CD14-positive monocyte (primary cell): ENCODE results near the gene MC4R. TPM values are rescaled to one million over a fixed set of nuclear protein-coding genes. Genes with fewer than 3 reads are reported as not detected.

Source experiments
- DNase-seq, 3 donors: peaks; one replicate each; pipeline ENCODE4 v3.0.0-alpha.2; 2011 to 2022
- H2AFZ ChIP-seq: 2 replicates; pipeline ENCODE4 v1.6.0; 2012; ENCODE audit warnings: mild to moderate bottlenecking, low read depth, low read length, inconsistent platforms; ENCODE audit not compliant: insufficient read depth, poor library complexity, severe bottlenecking
- H3K27ac ChIP-seq, 2 donors: 1 replicate in 1 of 2; 2 replicates in 1 of 2; pipeline ENCODE4 v1.5.1; 2012 to 2013; ENCODE audit warnings: low read length in 2 of 2, control low read depth in 1 of 2, inconsistent platforms in 1 of 2, low read depth in 1 of 2, mild to moderate bottlenecking in 1 of 2
- H3K27me3 ChIP-seq, 2 donors: one replicate each; pipeline versions ENCODE4 v1.6.0 to v1.6.1; 2011 to 2013; ENCODE audit warnings: low read length in 2 of 2; ENCODE audit not compliant: control insufficient read depth in 2 of 2, insufficient read depth in 2 of 2
- H3K36me3 ChIP-seq, 2 donors: replicated peaks in 1 of 2; 1 replicate in 1 of 2; 2 replicates in 1 of 2; pipeline versions ENCODE4 v1.5.1 to v1.6.1; 2012 to 2013; ENCODE audit warnings: low read length in 2 of 2, control low read depth in 1 of 2, inconsistent platforms in 1 of 2, mild to moderate bottlenecking in 1 of 2; ENCODE audit not compliant: insufficient read depth in 2 of 2, control insufficient read depth in 1 of 2
- H3K4me1 ChIP-seq, 2 donors: 1 replicate in 1 of 2; 2 replicates in 1 of 2; pipeline versions ENCODE4 v1.5.1 to v1.6.1; 2012 to 2013; ENCODE audit warnings: low read length in 2 of 2, control low read depth in 1 of 2, inconsistent platforms in 1 of 2, mild to moderate bottlenecking in 1 of 2, moderate library complexity in 1 of 2; ENCODE audit not compliant: insufficient read depth in 2 of 2, control insufficient read depth in 1 of 2
- H3K4me2 ChIP-seq: replicated peaks from 2 replicates; pipeline ENCODE3; 2012; ENCODE audit warnings: low read length, moderate library complexity, mild to moderate bottlenecking; ENCODE audit not compliant: poor library complexity, severe bottlenecking; ENCODE audit errors: extremely low read depth
- H3K4me3 ChIP-seq, 3 experiments: fragments of 200-600 bp in 1 of 3; sonication (generic) in 1 of 3; replicated peaks in 1 of 3; 1 replicate in 2 of 3; 2 replicates in 1 of 3; pipeline ENCODE4 v1.5.1; 2011 to 2013; ENCODE audit warnings: low read length in 3 of 3, mild to moderate bottlenecking in 3 of 3, control low read depth in 2 of 3, low read depth in 2 of 3, inconsistent platforms in 1 of 3, moderate library complexity in 1 of 3
- H3K79me2 ChIP-seq: 2 replicates; pipeline ENCODE4 v1.6.0; 2012; ENCODE audit warnings: mild to moderate bottlenecking, control low read depth, inconsistent platforms, low read length, moderate library complexity; ENCODE audit not compliant: insufficient read depth
- H3K9ac ChIP-seq: 2 replicates; pipeline ENCODE4 v1.6.0; 2017; ENCODE audit warnings: low read length, mild to moderate bottlenecking; ENCODE audit not compliant: insufficient read depth, poor library complexity, severe bottlenecking
- H3K9me3 ChIP-seq, 2 donors: replicated peaks in 1 of 2; 1 replicate in 1 of 2; 2 replicates in 1 of 2; pipeline versions ENCODE4 v1.5.1 to v1.6.1; 2012 to 2013; ENCODE audit warnings: low read length in 2 of 2, control low read depth in 1 of 2; ENCODE audit not compliant: control insufficient read depth in 1 of 2, insufficient read depth in 1 of 2
- H4K20me1 ChIP-seq: 2 replicates; pipeline ENCODE4 v1.6.0; 2012; ENCODE audit warnings: mild to moderate bottlenecking, low read length, control low read depth, moderate library complexity; ENCODE audit not compliant: insufficient read depth
- H3K27ac Mint-ChIP-seq, 7 donors: one replicate each; pipeline ENCODE4 v1.8.0; 2020; ENCODE audit warnings: mild to moderate bottlenecking in 7 of 7, mixed read lengths in 7 of 7, moderate library complexity in 6 of 7, inconsistent platforms in 2 of 7
- H3K27me3 Mint-ChIP-seq, 3 donors: one replicate each; pipeline ENCODE4 v1.8.0; 2021 to 2022; ENCODE audit warnings: low read depth in 3 of 3, mild to moderate bottlenecking in 3 of 3, mixed read lengths in 3 of 3, moderate library complexity in 3 of 3, inconsistent platforms in 1 of 3
- H3K36me3 Mint-ChIP-seq, 2 donors: one replicate each; pipeline ENCODE4 v1.8.0; 2020; ENCODE audit warnings: mixed read lengths in 2 of 2, inconsistent platforms in 1 of 2, mild to moderate bottlenecking in 1 of 2
- H3K4me1 Mint-ChIP-seq: one replicate; pipeline ENCODE4 v1.8.0; 2020; ENCODE audit warnings: mild to moderate bottlenecking, mixed read lengths
- H3K4me3 Mint-ChIP-seq, 2 donors: one replicate each; pipeline ENCODE4 v1.8.0; 2020; ENCODE audit warnings: mild to moderate bottlenecking in 2 of 2, mixed read lengths in 2 of 2, moderate library complexity in 1 of 2
- H3K9me3 Mint-ChIP-seq, 7 donors: one replicate each; pipeline ENCODE4 v1.8.0; 2020 to 2022; ENCODE audit warnings: mixed read lengths in 7 of 7, mild to moderate bottlenecking in 6 of 7, moderate library complexity in 6 of 7, inconsistent platforms in 2 of 7
- WGBS: methylation state at CpG from one replicate; pipeline ENCODE4 v1.1.5; 2013; ENCODE audit warnings: missing lambda C conversion rate; ENCODE audit not compliant: insufficient coverage; 5-methylcytosine and 5-hydroxymethylcytosine counted together
- intact Hi-C, 2 donors: fragments of 100-400 bp; cut with micrococcal nuclease; formaldehyde crosslinking; loops; one replicate each; pipeline versions ENCODE4 v1.15.0 to v1.15.1; 2023
- polyA plus RNA-seq, 3 donors: library from polyadenylated mRNA; depleted of rRNA in 1 of 3; unstranded in 2 of 3; stranded (reverse) in 1 of 3; fragments of 300-500 nt in 2 of 3; fragments of >200 nt in 1 of 3; fragmentation: Illumina TruSeq in 2 of 3; gene quantifications; 1 replicate in 2 of 3; 2 replicates in 1 of 3; pipeline ENCODE4 v1.2.3, GENCODE V29; 2012 to 2021
- TF ChIP-seq, protein P1 (sequence below): fragments of 200-600 bp; IDR thresholded peaks from one replicate; pipeline ENCODE4 v1.8.0; 2022; ENCODE audit warnings: antibody characterized with exemption, mild to moderate bottlenecking

MC4R gene
- polyA plus RNA-seq, 3 donors = not detected

DNA sequence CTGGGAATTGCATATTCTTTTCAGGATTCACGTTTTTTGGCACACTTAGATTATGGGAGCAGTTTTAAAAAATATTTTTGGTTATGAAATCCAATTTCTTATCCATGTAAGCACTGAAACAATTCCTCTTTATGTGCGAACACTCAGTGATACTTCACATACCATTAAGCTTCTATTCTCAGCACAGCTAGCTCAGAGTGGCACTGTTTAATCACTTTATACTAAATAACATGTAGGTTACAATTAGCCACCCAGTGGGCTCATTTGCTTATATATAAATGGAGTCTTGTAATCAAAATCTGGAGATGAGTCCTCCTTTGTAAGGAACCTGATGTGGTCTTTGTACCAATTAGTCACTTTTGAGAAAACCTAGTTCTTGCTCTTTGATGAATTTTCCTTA is 11.3 kb upstream of the MC4R start:
- Histone ChIP-seq H4K20me1 (no peaks in the 10 kb centered on the region), H3K9me3 (no peaks in the 10 kb centered on the region), H3K4me2 (no peak overlapping the region), H3K9ac (no peak overlapping the region), H3K27ac (no peak overlapping the region), H2AFZ (no peak overlapping the region), H3K27me3 (no peaks in the 10 kb centered on the region), H3K79me2 (no peaks in the 10 kb centered on the region), H3K4me1 (no peaks in the 10 kb centered on the region), H3K4me3 (no peak overlapping the region), H3K36me3 (no peaks in the 10 kb centered on the region)
- Mint-ChIP-seq H3K4me3 (no peak overlapping the region), H3K27me3 (no peaks in the 10 kb centered on the region), H3K27ac (no peak overlapping the region), H3K4me1 (no peaks in the 10 kb centered on the region), H3K9me3 (peaks cover 0 to 3% (median 0%) of the 10 kb centered on the region in 7 donors), H3K36me3 (no peaks in the 10 kb centered on the region)
- DNase-seq = no peak
- intact Hi-C loops = no loop called here
- TF ChIP-seq, protein P1, sequence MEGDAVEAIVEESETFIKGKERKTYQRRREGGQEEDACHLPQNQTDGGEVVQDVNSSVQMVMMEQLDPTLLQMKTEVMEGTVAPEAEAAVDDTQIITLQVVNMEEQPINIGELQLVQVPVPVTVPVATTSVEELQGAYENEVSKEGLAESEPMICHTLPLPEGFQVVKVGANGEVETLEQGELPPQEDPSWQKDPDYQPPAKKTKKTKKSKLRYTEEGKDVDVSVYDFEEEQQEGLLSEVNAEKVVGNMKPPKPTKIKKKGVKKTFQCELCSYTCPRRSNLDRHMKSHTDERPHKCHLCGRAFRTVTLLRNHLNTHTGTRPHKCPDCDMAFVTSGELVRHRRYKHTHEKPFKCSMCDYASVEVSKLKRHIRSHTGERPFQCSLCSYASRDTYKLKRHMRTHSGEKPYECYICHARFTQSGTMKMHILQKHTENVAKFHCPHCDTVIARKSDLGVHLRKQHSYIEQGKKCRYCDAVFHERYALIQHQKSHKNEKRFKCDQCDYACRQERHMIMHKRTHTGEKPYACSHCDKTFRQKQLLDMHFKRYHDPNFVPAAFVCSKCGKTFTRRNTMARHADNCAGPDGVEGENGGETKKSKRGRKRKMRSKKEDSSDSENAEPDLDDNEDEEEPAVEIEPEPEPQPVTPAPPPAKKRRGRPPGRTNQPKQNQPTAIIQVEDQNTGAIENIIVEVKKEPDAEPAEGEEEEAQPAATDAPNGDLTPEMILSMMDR = no peak
- WGBS = no CpG with 5 or more reads among the region's 2 CpGs

DNA sequence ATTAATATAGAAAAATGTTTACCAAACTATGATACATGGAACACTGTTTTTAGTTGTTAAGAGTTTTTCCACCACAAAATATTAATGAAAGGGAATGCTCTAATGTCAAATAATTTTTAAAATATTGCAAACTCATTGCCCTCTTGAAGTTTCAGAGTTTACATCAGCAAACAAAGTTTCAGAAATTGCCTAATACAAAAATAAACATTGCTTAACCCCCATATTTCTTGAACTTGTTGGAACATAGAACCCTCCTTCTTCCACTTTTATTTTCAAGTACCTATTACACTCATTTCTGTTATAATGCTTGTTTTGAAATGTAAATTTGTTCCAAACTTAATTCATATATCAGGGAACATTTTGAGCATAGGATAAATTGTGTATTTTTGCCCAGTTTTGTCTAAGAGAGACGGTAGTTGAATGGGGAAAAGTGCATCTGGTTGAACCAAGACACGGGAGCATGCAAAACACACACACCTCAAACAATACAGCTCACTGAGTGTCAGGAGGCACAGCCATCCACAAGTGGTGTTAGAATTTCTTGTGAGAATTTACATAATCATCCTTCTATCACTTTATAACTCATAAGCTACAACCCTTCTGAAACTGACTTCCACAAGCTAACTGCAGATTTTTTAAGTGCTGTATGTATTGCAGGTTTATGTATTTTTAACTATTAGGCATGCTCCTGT is 5.3 kb upstream of the MC4R start:
- Histone ChIP-seq H3K9me3 (no peaks in the 10 kb centered on the region), H3K4me3 (no peak overlapping the region), H2AFZ (no peak overlapping the region), H3K4me1 (no peaks in the 10 kb centered on the region), H3K36me3 (no peaks in the 10 kb centered on the region), H3K27ac (no peak overlapping the region), H3K4me2 (no peak overlapping the region), H3K27me3 (no peaks in the 10 kb centered on the region), H4K20me1 (no peaks in the 10 kb centered on the region), H3K9ac (no peak overlapping the region), H3K79me2 (no peaks in the 10 kb centered on the region)
- intact Hi-C loops = no loop called here
- H3K9me3 Mint-ChIP-seq = peaks cover 0 to 3% (median 1%) of the 10 kb centered on the region in 7 donors
- no peak for DNase-seq
- no peak overlapping the region for H3K27ac Mint-ChIP-seq
- TF ChIP-seq, protein P1 = no peak
- H3K4me3 Mint-ChIP-seq = no peak overlapping the region
- H3K4me1 Mint-ChIP-seq = no peaks in the 10 kb centered on the region
- H3K36me3 Mint-ChIP-seq = no peaks in the 10 kb centered on the region
- no peaks in the 10 kb centered on the region for H3K27me3 Mint-ChIP-seq
- WGBS = no CpG with 5 or more reads among the region's 2 CpGs
